GM23248 (cell line): ENCODE results near the gene CACNA1C. TPM values are rescaled to one million over a fixed set of nuclear protein-coding genes. Genes with fewer than 3 reads are reported as not detected.

ENCODE experiments used
- DNase-seq: peaks from one replicate; pipeline ENCODE4 v3.0.0-alpha.2; 2015
- H2AFZ ChIP-seq: fragments of 200-600 bp; sonication (generic); 2 replicates; pipeline ENCODE4 v1.6.1; 2016; ENCODE audit warnings: antibody characterized with exemption
- H3F3A ChIP-seq: fragments of 200-600 bp; sonication (generic); 2 replicates; pipeline ENCODE4 v1.6.1; 2016; ENCODE audit warnings: mild to moderate bottlenecking, antibody characterized with exemption, mixed run types; ENCODE audit not compliant: insufficient read depth
- H3K27ac ChIP-seq: fragments of 200-600 bp; sonication (generic); 2 replicates; pipeline ENCODE4 v1.5.1; 2016; ENCODE audit warnings: mild to moderate bottlenecking
- H3K27me3 ChIP-seq: fragments of 200-600 bp; sonication (generic); replicated peaks from 2 replicates; pipeline ENCODE4 v1.6.1; 2016; ENCODE audit warnings: mild to moderate bottlenecking; ENCODE audit not compliant: insufficient read depth
- H3K36me3 ChIP-seq: fragments of 200-600 bp; sonication (generic); 2 replicates; pipeline ENCODE4 v1.6.1; 2016; ENCODE audit warnings: low read depth, mild to moderate bottlenecking
- H3K4me1 ChIP-seq: fragments of 200-600 bp; sonication (generic); 2 replicates; pipeline ENCODE4 v1.6.1; 2016; ENCODE audit warnings: mild to moderate bottlenecking; ENCODE audit not compliant: insufficient read depth
- H3K4me2 ChIP-seq: fragments of 200-600 bp; sonication (generic); one replicate; pipeline ENCODE4 v1.6.1; 2016; ENCODE audit warnings: mild to moderate bottlenecking; ENCODE audit not compliant: unreplicated experiment
- H3K4me3 ChIP-seq: fragments of 200-600 bp; sonication (generic); 2 replicates; pipeline ENCODE4 v1.5.1; 2016; ENCODE audit warnings: mild to moderate bottlenecking
- H3K79me2 ChIP-seq: fragments of 200-600 bp; sonication (generic); 2 replicates; pipeline ENCODE4 v1.6.1; 2016; ENCODE audit warnings: mild to moderate bottlenecking; ENCODE audit not compliant: insufficient read depth
- H3K9ac ChIP-seq: fragments of 200-600 bp; sonication (generic); 2 replicates; pipeline ENCODE4 v1.6.1; 2016; ENCODE audit warnings: mild to moderate bottlenecking
- H3K9me2 ChIP-seq: fragments of 200-600 bp; sonication (generic); 2 replicates; pipeline ENCODE4 v1.6.1; 2016; ENCODE audit warnings: mixed run types, mild to moderate bottlenecking, moderate library complexity; ENCODE audit not compliant: insufficient read depth
- H3K9me3 ChIP-seq: fragments of 200-600 bp; sonication (generic); one replicate; pipeline ENCODE4 v1.6.1; 2017; ENCODE audit warnings: low read depth
- H4K20me1 ChIP-seq: fragments of 200-600 bp; sonication (generic); 2 replicates; pipeline ENCODE4 v1.6.0; 2016; ENCODE audit not compliant: insufficient read depth
- EZH2 ChIP-seq: fragments of 200-600 bp; sonication (generic); IDR thresholded peaks from 2 replicates; pipeline ENCODE4 v1.6.1; 2018; ENCODE audit warnings: antibody characterized with exemption, mild to moderate bottlenecking; ENCODE audit not compliant: insufficient read depth, poor library complexity, severe bottlenecking
- EZH2phosphoT487 ChIP-seq: fragments of 200-600 bp; sonication (generic); IDR thresholded peaks from 2 replicates; pipeline ENCODE4 v1.6.1; 2018; ENCODE audit warnings: antibody characterized with exemption, moderate library complexity, mild to moderate bottlenecking, low read depth; ENCODE audit not compliant: insufficient read depth
- WGBS, 2 experiments: methylation state at CpG; one replicate each; pipeline ENCODE4 v1.1.6; 2015 to 2017; ENCODE audit warnings: low lambda C conversion rate in 2 of 2, low coverage in 1 of 2; ENCODE audit errors: missing lambda C conversion rate in 2 of 2; 5-methylcytosine and 5-hydroxymethylcytosine counted together
- in situ Hi-C: fragments of 300-500 bp; cut with MboI; formaldehyde crosslinking; loops from 2 replicates; pipeline ENCODE4 v1.15.0; 2020
- polyA plus RNA-seq: library from polyadenylated mRNA; unstranded; fragments of >200 nt; fragmentation: Nextera tagmentation; extraction: Ambion mirVana; gene quantifications from 2 replicates; pipeline ENCODE4 v1.2.1, GENCODE V29; 2016
- total RNA-seq: library from RNA; depleted of rRNA; stranded (reverse); fragments of >200 nt; shearing (Covaris generic); gene quantifications from 2 replicates; pipeline ENCODE4 v1.2.3, GENCODE V29; 2014

CACNA1C gene
- total and polyA plus RNA-seq, 2 experiments from 2014 or later = 4.9 to 11.5 TPM

DNA sequence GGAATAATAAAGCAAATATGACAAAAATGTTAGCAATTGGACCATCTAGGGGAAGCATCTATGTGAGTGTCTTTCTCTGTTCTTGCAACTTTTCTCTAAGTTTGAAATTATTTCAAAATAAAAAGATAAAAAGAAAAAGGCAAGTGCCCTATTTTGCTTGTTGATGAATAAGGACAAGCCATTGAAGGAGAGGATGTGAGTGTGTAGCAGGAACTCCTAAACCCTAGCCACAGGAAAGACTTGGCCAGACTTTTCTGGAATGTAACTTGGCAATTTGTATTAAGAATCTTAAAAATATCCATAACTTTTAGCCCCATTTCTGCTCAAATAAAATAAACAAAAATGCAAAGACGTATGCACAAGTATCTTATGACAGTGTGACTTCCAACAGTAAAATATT is 279.4 kb downstream of the CACNA1C start:
- Histone ChIP-seq H3K4me1 (peaks cover 48% of the 10 kb centered on the region), H2AFZ (no peak overlapping the region), H3F3A (peaks cover 22% of the 10 kb centered on the region), H3K79me2 (peaks cover 26% of the 10 kb centered on the region; the same call in 1 of the 2 replicates), H3K27ac (peak overlapping the region; percentile 17; the same call in 1 of the 2 replicates), H3K4me2 (peak overlapping the region; percentile 60), H3K27me3 (no peaks in the 10 kb centered on the region), H4K20me1 (no peaks in the 10 kb centered on the region), H3K4me3 (no peak overlapping the region), H3K9me3 (no peaks in the 10 kb centered on the region), H3K9ac (no peak overlapping the region), H3K9me2 (no peaks in the 10 kb centered on the region), H3K36me3 (no peaks in the 10 kb centered on the region)
- TF ChIP-seq EZH2phosphoT487 = no peak
- no peak for TF ChIP-seq EZH2
- peak; percentile 36 for DNase-seq
- in situ Hi-C loops = no loop called here
- 61 to 70% methylated on average over 1 of the region's 1 CpG for WGBS, 2 experiments

DNA sequence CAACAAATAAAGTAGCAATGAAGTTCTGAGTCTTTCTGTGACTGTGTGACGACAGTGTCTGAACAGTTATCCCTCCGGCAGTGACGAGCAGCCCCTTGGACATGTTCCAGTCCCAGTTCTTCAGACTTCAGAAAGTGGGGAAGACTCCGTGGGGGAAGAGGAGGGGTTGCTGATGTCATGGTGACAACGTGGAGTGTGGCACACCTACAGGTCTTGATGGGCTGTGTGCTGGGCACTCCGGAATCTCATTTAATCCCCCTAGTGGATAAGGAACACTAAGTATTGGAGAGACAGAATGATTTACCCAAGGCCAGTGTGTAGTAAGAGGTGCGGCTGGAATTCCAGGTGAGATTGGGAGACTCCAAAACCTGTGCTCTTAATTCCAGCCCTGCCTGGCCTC is 280.2 kb downstream of the CACNA1C start:
- Histone ChIP-seq H4K20me1 (no peaks in the 10 kb centered on the region), H3K9ac (no peak overlapping the region), H3K36me3 (no peaks in the 10 kb centered on the region), H3K27ac (no peak overlapping the region), H3K9me3 (no peaks in the 10 kb centered on the region), H3K9me2 (no peaks in the 10 kb centered on the region), H3K4me1 (peaks cover 55% of the 10 kb centered on the region), H3K4me2 (peak overlapping the region; percentile 60), H2AFZ (no peak overlapping the region), H3F3A (peaks cover 29% of the 10 kb centered on the region), H3K27me3 (no peaks in the 10 kb centered on the region), H3K79me2 (peaks cover 30% of the 10 kb centered on the region; the same call in 1 of the 2 replicates), H3K4me3 (no peak overlapping the region)
- no peak for DNase-seq
- WGBS, 2 experiments = 91 to 94% methylated on average over 7 of the region's 7 CpGs
- in situ Hi-C loops = no loop called here
- TF ChIP-seq EZH2 (no peak), EZH2phosphoT487 (no peak)

DNA sequence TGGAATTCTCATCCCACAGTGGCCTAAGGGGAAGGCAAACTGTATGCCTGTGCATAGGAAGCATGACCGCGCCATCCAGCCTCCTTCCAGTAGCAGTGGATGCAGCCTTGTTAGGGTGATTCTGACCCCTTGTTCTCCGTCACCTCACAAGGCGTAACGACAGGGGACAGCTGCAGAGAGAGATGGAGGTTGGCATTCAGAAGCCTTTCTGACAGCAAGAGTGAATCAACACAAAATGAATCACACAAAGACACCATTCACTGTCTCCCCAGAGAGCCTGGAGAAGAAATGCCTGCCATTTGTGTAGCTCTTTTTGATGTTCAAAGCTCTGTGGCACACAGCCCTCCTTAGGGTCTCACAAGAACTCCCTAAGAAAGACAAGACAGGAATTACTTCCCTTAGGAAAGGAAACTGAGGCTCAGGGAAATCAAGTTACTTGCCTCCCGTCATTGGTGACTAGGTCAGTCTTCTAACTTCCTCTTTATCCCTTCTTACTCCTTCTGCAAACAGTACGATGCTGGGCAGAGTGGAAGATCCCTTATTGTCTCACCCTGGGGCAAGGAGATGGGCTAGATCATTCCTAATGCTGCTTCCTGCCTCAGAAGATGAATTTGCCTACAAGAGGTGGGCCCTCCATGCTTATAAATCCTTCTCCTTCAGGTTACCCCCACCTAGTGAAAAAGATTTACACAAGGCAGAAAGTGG is 280.9 kb downstream of the CACNA1C start:
- 88 to 89% methylated on average over 7 of the region's 7 CpGs for whole genome bisulfite sequencing, 2 experiments
- H3K4me3 ChIP-seq = no peak overlapping the region
- peaks cover 32% of the 10 kb centered on the region for H3F3A ChIP-seq
- no peaks in the 10 kb centered on the region for H3K27me3 ChIP-seq
- peaks cover 61% of the 10 kb centered on the region for H3K4me1 ChIP-seq
- H3K9me2 ChIP-seq = no peaks in the 10 kb centered on the region
- in situ Hi-C loops = no loop called here
- H2AFZ ChIP-seq = no peak overlapping the region
- no peaks in the 10 kb centered on the region for H3K9me3 ChIP-seq
- H3K36me3 ChIP-seq = no peaks in the 10 kb centered on the region
- H3K79me2 ChIP-seq = peaks cover 33% of the 10 kb centered on the region; the same call in 1 of the 2 replicates
- TF ChIP-seq EZH2 = no peak
- TF ChIP-seq EZH2phosphoT487 = no peak
- H3K27ac ChIP-seq = 0 out of 2 replicates have a peak overlapping the region, but pooled peaks have one; percentile 1
- no peaks in the 10 kb centered on the region for H4K20me1 ChIP-seq
- H3K4me2 ChIP-seq = no peak overlapping the region
- no peak for DNase-seq
- H3K9ac ChIP-seq = no peak overlapping the region

DNA sequence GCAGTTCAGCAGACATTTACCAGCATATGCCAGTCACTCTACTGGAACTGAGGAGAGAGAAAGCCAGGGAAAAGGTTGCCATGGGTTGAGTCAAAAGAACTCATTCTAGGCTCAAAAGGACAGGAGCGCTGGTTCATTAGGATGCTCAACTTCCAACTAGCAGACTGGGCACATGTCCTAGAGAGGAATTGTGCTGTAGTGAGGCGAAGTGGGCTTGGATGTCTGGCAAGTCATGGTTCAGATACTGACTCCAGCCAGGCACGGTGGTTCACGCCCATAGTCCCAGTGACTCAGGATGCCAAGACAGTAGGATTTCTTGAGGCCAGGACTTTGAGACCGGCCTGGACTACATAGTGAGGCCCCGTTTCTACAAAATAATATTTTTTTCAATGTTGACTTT is 281.5 kb downstream of the CACNA1C start:
- Histone ChIP-seq H3K9ac (no peak overlapping the region), H3K4me1 (peaks cover 66% of the 10 kb centered on the region), H3K9me3 (no peaks in the 10 kb centered on the region), H3K79me2 (peaks cover 33% of the 10 kb centered on the region; the same call in 1 of the 2 replicates), H3K4me2 (no peak overlapping the region), H3K36me3 (no peaks in the 10 kb centered on the region), H3K27ac (0 out of 2 replicates have a peak overlapping the region, but pooled peaks have one; percentile 1), H2AFZ (no peak overlapping the region), H3K9me2 (no peaks in the 10 kb centered on the region), H3F3A (peaks cover 37% of the 10 kb centered on the region), H4K20me1 (no peaks in the 10 kb centered on the region), H3K27me3 (no peaks in the 10 kb centered on the region), H3K4me3 (no peak overlapping the region)
- WGBS, 2 experiments = 60 to 71% methylated on average over 6 of the region's 6 CpGs
- peak; percentile 56 for DNase-seq
- TF ChIP-seq EZH2 (no peak), EZH2phosphoT487 (no peak)
- in situ Hi-C loops = no loop called here
